ENCODE data around the gene TNK2. TPM values are rescaled to one million over a fixed set of nuclear protein-coding genes. Genes with fewer than 3 reads are reported as not detected.
"Not testable (repeated sequence)": the region's sequence is repeated elsewhere in the genome, so short reads cannot be mapped to it uniquely, and the experiment has no call there.

The TNK2 gene
- total and polyA plus RNA-seq, 8 donors = 21.0 to 91.2 (median 25.0) TPM

DNA sequence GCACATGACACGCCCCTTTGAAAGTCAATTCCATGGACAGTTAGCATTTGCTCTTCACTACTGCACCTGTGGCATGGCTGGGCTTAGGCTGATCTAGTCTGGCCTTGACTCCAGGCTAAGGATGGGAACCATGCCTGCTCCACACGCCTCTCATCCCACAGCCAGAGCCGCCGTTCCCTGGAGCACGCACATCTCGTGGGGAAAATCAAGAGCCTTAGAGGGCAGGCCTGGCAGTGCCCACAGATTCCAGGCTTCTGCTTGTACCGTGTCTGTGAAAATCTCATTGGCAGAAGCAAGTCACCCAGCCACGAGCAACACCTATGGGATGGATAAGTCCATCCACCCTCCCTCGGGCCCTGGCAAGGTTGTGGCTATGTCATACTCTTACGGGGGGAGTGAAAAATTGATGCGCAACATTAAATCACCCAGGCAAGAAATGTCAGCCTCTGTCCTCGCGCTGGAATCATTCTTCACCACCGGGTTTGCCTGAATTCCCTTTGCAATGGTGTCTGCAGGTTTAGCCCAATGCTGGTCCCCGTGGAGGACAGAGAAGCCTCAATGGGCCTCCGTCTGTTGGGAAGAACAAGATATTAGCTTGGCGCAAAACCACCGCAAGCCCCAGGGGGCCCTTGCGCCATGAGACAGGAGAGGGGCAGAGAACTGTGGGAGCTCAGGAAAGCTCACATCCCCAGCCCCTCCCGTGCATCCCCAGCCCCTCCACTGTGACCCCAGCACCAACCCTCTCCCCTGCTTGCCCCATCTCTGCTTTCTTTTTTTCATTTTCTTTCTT, 38.8 kb upstream of the TNK2 start:
- WGBS, 2 donors = 94 to 95% methylated on average over 20 of the region's 20 CpGs
- DNase-seq; intact Hi-C loops (cut with DNase I); H3K27me3 ChIP-seq; H3K4me3 ChIP-seq; FAIRE-seq; H3K4me1 ChIP-seq; H3K27ac ChIP-seq; H3K9me3 ChIP-seq; H3K36me3 ChIP-seq; ATAC-seq: not testable (repeated sequence)

DNA sequence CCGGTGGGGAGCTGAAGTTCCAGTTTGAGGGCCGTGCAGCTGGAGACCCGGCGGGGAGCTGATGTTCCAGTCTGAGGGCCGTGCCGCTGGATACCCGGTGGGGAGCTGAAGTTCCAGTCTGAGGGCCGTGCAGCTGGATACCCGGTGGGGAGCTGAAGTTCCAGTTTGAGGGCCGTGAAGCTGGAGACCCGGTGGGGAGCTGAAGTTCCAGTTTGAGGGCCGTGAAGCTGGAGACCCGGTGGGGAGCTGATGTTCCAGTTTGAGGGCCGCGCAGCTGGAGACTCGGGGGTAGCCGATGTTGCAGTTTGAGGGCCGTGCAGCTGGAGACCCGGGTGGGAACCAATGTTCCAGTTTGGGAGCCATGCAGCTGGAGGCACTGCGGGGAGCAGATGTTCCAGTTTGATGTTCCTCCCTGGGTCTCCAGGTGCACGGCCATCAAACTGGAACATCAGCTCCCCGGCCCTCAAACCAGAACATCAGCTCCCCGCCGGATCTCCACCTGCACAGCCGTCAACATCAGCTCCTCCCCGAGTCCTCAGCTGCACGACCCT, 33.0 kb upstream of the TNK2 start:
- DNase-seq; H3K27me3 ChIP-seq; H3K27ac ChIP-seq; FAIRE-seq; intact Hi-C loops (cut with DNase I); H3K4me3 ChIP-seq; H3K36me3 ChIP-seq; H3K9me3 ChIP-seq; H3K4me1 ChIP-seq; ATAC-seq: not testable (repeated sequence)
- 89 to 91% methylated on average over 23 to 27 of the region's 27 CpGs for WGBS, 2 donors

DNA sequence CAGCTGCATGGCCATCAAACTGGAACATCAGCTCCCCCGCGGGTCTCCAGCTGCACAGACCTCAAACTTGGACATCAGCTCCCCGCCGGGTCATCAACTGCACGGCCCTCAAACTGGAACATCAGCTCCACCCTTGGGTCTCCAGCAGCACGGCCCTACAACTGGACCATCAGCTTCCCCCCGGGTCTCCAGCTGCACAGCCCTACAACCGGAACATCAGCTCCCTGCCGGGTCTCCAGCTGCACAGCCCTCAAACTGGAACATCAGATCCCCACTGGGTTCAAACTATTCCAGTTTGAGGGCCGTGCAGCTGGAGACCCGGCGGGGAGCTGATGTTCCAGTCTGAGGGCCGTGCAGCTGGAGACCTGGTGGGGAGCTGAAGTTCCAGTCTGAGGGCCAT, 32.5 kb upstream of the TNK2 start:
- H3K27ac ChIP-seq; FAIRE-seq; DNase-seq; H3K4me3 ChIP-seq; ATAC-seq; H3K9me3 ChIP-seq; intact Hi-C loops (cut with DNase I); H3K27me3 ChIP-seq; H3K36me3 ChIP-seq; H3K4me1 ChIP-seq: not testable (repeated sequence)
- WGBS, 2 donors = 78 to 84% methylated on average over 13 of the region's 13 CpGs

DNA sequence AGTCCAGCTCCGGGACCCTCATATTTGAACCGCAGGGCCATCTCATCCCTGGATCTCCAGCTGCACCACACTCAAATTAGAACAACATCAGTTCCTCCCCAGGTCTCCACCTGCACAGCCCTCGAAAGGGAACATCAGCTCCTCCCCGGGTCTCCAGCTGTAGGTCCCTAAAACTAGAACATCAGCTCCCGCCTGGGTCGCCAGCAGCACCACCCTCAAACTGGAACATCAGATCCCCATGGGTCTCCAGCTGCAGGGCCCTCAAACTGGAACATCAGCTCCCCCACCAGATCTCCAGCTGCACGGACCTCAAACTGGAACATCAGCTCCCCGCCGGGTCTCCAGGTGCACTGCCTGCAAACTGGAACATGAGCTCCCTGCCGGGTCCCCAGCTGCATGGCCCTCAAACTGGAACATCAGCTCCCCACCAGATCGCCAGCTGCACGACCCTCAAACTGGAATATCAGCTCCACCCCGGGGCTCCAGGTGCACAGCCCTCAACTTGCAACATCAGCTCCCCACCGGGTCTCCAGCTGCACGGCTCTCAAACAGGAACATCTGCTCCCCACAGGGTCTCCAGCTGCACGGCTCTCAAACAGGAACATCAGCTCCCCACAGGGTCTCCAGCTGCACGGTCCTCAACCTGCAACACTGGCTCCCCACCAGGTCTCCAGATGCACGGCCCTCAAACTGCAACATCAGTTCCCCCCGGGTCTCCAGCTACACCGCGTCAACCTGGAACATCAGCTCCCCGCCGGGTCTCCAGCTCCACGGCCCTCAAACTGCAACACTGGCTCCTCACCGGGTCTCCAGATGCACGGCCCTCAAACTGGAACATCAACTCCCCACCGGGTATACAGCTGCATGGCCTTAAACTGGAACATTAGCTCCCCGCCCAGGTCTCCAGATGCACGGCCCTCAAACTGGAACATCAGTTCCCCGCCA, 31.4 kb upstream of the TNK2 start:
- H3K4me3 ChIP-seq; ATAC-seq; DNase-seq; H3K27me3 ChIP-seq; H3K36me3 ChIP-seq; FAIRE-seq; intact Hi-C loops (cut with DNase I); H3K9me3 ChIP-seq; H3K27ac ChIP-seq; H3K4me1 ChIP-seq: not testable (repeated sequence)
- WGBS, 2 donors = 88 to 92% methylated on average over 28 of the region's 30 CpGs

DNA sequence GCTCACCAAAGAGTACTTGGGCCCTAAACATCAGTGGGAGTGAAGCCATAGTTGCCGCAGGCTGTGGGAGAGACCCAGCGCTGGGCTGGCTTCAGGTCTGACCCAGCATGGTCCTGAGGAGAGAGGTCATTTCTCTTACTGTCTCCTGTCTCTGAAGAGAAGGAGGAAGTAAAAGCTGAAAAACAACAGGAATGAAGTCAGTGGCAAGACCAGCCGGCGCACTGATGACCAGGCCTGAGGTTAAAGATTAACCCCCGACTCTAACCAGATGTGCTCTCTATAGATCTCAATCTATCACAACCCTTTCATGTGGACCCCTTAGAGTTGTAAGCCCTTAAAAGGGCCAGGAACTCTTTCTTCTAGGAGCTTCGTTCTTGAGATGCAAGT, 24.7 kb upstream of the TNK2 start:
- H3K9me3 ChIP-seq; H3K4me1 ChIP-seq; H3K4me3 ChIP-seq; intact Hi-C loops (cut with DNase I); DNase-seq; H3K36me3 ChIP-seq; FAIRE-seq; H3K27me3 ChIP-seq: not testable (repeated sequence)
- peak overlapping the region in 2 of 4 donors; percentile 50 to 67 for H3K27ac ChIP-seq
- WGBS, 2 donors = 81 to 85% methylated on average over 6 of the region's 6 CpGs
- ATAC-seq = peak in 3 of 4 donors; percentile 9 to 42 (median 35)

DNA sequence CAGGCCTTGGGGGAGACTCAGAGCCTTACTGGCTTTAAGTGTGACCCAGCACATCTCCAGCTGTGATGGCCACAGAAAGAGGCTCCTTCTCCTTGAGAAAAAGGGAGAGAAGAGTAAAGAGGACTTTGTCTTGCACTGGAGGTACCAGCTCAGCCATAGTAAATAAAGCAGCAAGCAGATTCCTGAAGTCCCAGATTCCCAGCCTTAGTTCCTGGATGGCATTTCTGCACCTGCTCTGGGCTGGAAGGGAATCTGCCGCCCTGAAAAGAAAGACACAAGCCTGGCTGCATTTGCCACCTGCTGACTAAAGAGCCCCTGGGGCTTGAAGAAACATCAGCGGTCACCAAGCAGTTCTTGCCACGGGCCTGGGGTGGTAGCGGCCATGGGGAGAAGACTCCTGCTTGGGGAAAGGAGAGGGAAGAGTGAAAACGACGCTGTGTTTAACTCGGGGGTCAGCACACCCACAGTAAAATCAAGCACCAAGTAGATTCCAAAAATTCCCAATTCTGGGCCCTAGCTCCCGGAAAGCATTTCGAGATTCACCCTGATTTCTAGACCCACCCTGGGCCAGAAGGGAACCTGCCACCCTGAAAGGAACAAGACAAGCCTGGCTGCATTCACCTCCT, 24.2 kb upstream of the TNK2 start:
- intact Hi-C loops (cut with DNase I) = no loop called here
- 86 to 91% methylated on average over 9 of the region's 9 CpGs for WGBS, 2 donors
- FAIRE-seq (no peak), DNase-seq (no peak), ATAC-seq (no peak)
- no peaks in the 10 kb centered on the region for H3K27me3 ChIP-seq
- TF ChIP-seq, protein P1, sequence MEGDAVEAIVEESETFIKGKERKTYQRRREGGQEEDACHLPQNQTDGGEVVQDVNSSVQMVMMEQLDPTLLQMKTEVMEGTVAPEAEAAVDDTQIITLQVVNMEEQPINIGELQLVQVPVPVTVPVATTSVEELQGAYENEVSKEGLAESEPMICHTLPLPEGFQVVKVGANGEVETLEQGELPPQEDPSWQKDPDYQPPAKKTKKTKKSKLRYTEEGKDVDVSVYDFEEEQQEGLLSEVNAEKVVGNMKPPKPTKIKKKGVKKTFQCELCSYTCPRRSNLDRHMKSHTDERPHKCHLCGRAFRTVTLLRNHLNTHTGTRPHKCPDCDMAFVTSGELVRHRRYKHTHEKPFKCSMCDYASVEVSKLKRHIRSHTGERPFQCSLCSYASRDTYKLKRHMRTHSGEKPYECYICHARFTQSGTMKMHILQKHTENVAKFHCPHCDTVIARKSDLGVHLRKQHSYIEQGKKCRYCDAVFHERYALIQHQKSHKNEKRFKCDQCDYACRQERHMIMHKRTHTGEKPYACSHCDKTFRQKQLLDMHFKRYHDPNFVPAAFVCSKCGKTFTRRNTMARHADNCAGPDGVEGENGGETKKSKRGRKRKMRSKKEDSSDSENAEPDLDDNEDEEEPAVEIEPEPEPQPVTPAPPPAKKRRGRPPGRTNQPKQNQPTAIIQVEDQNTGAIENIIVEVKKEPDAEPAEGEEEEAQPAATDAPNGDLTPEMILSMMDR (IDR thresholded peaks at IDR 0.05) = no peak
- no peaks in the 10 kb centered on the region for H3K4me1 ChIP-seq
- no peaks in the 10 kb centered on the region for H3K9me3 ChIP-seq
- H3K4me3 ChIP-seq = no peak overlapping the region
- no peaks in the 10 kb centered on the region for H3K36me3 ChIP-seq
- H3K27ac ChIP-seq = peak overlapping the region in 2 of 4 donors; percentile 50 to 67

Data from pancreas (tissue), 10 donors.